H9 (cell line): ENCODE data around the gene MTHFD1L. TPM values are rescaled to one million over a fixed set of nuclear protein-coding genes. Genes with fewer than 3 reads are reported as not detected.

Experiments used
- DNase-seq: peaks from one replicate; pipeline ENCODE4 v3.0.0-alpha.2; 2017
- H2AFZ ChIP-seq: one replicate; pipeline ENCODE4 v1.6.1; 2013; ENCODE audit warnings: mild to moderate bottlenecking, low read length, control low read depth, moderate library complexity
- H2AK5ac ChIP-seq: 2 replicates; pipeline ENCODE4 v1.6.1; 2013; ENCODE audit warnings: low read length, control low read depth, mixed read lengths; ENCODE audit not compliant: insufficient read length
- H2BK120ac ChIP-seq: one replicate; pipeline ENCODE4 v1.6.1; 2013; ENCODE audit warnings: low read depth, mild to moderate bottlenecking, low read length, control low read depth, inconsistent platforms; ENCODE audit not compliant: poor library complexity, severe bottlenecking
- H2BK12ac ChIP-seq: 2 replicates; pipeline ENCODE4 v1.6.1; 2013; ENCODE audit warnings: low read length, control low read depth, mixed read lengths, low read depth; ENCODE audit not compliant: insufficient read length
- H2BK15ac ChIP-seq: 2 replicates; pipeline ENCODE4 v1.6.1; 2013; ENCODE audit warnings: low read depth, low read length, control low read depth
- H2BK20ac ChIP-seq: one replicate; pipeline ENCODE4 v1.6.1; 2013; ENCODE audit warnings: low read depth, mild to moderate bottlenecking, low read length, control low read depth, inconsistent platforms; ENCODE audit not compliant: poor library complexity, severe bottlenecking
- H2BK5ac ChIP-seq: 2 replicates; pipeline ENCODE4 v1.6.1; 2013; ENCODE audit warnings: low read length, control low read depth, mixed read lengths; ENCODE audit not compliant: insufficient read length
- H3K14ac ChIP-seq: 2 replicates; pipeline ENCODE4 v1.6.1; 2013; ENCODE audit warnings: low read length, control low read depth; ENCODE audit not compliant: insufficient read depth
- H3K18ac ChIP-seq: 2 replicates; pipeline ENCODE4 v1.6.1; 2013; ENCODE audit warnings: low read depth, mild to moderate bottlenecking, mixed read lengths, low read length, control low read depth; ENCODE audit not compliant: insufficient read length
- H3K23ac ChIP-seq: 2 replicates; pipeline ENCODE4 v1.6.1; 2013; ENCODE audit warnings: low read length, control low read depth, mixed read lengths, low read depth; ENCODE audit not compliant: insufficient read length
- H3K23me2 ChIP-seq: 2 replicates; pipeline ENCODE4 v1.6.1; 2013; ENCODE audit warnings: low read depth, mild to moderate bottlenecking, mixed read lengths, low read length, control low read depth; ENCODE audit not compliant: insufficient read length, poor library complexity, severe bottlenecking
- H3K27ac ChIP-seq: 2 replicates; pipeline ENCODE4 v1.5.1; 2013; ENCODE audit warnings: low read length, control low read depth, mixed read lengths, low read depth; ENCODE audit not compliant: insufficient read length
- H3K27me3 ChIP-seq: 2 replicates; pipeline ENCODE4 v1.6.1; 2013; ENCODE audit warnings: low read length, control low read depth, inconsistent platforms; ENCODE audit not compliant: insufficient read depth
- H3K4ac ChIP-seq: 2 replicates; pipeline ENCODE4 v1.6.1; 2013; ENCODE audit warnings: low read depth, mild to moderate bottlenecking, control low read depth, inconsistent platforms, low read length, moderate library complexity
- H3K4me1 ChIP-seq: 2 replicates; pipeline ENCODE4 v1.6.1; 2013; ENCODE audit warnings: low read length, control low read depth, inconsistent platforms; ENCODE audit not compliant: insufficient read depth
- H3K4me2 ChIP-seq: 2 replicates; pipeline ENCODE4 v1.6.1; 2013; ENCODE audit warnings: low read length, control low read depth, mixed read lengths; ENCODE audit not compliant: insufficient read length, insufficient read depth
- H3K56ac ChIP-seq: 2 replicates; pipeline ENCODE4 v1.6.1; 2013; ENCODE audit warnings: low read depth, mild to moderate bottlenecking, mixed read lengths, low read length, control low read depth; ENCODE audit not compliant: insufficient read length
- H3K79me1 ChIP-seq: 2 replicates; pipeline ENCODE4 v1.6.1; 2013; ENCODE audit warnings: low read depth, mild to moderate bottlenecking, moderate library complexity, low read length, control low read depth, inconsistent platforms; ENCODE audit not compliant: insufficient read depth, poor library complexity, severe bottlenecking
- H3K79me2 ChIP-seq: 2 replicates; pipeline ENCODE4 v1.6.1; 2013; ENCODE audit warnings: low read length, control low read depth, inconsistent platforms; ENCODE audit not compliant: insufficient read depth
- H3K9ac ChIP-seq: 2 replicates; pipeline ENCODE4 v1.6.1; 2013; ENCODE audit warnings: low read length, control low read depth, mixed read lengths; ENCODE audit not compliant: insufficient read length; ENCODE audit errors: extremely low read depth
- H3K9me3 ChIP-seq: one replicate; pipeline ENCODE4 v1.6.1; 2013; ENCODE audit warnings: low read depth, low read length, inconsistent platforms; ENCODE audit not compliant: control insufficient read depth
- H3T11ph ChIP-seq: one replicate; pipeline ENCODE4 v1.6.1; 2013; ENCODE audit warnings: mild to moderate bottlenecking, low read length, control low read depth, inconsistent platforms
- H4K20me1 ChIP-seq: one replicate; pipeline ENCODE4 v1.6.1; 2013; ENCODE audit not compliant: control insufficient read depth, insufficient read length, insufficient read depth
- H4K5ac ChIP-seq: 2 replicates; pipeline ENCODE4 v1.6.1; 2013; ENCODE audit warnings: low read depth, mild to moderate bottlenecking, mixed read lengths, low read length, control low read depth; ENCODE audit not compliant: insufficient read length
- H4K8ac ChIP-seq: replicated peaks from 2 replicates; pipeline ENCODE4 v1.6.1; 2013; ENCODE audit warnings: low read length, control low read depth, mixed read lengths, low read depth; ENCODE audit not compliant: insufficient read length
- H4K91ac ChIP-seq: 2 replicates; pipeline ENCODE4 v1.6.1; 2013; ENCODE audit warnings: low read depth, mild to moderate bottlenecking, moderate library complexity, mixed read lengths, low read length, control low read depth; ENCODE audit not compliant: insufficient read length
- H3K27ac Mint-ChIP-seq, 3 experiments: 2 replicates in 2 of 3; 3 replicates in 1 of 3; pipeline ENCODE4 v1.8.0; 2020 to 2021; ENCODE audit warnings: mixed read lengths in 3 of 3, mild to moderate bottlenecking in 1 of 3, moderate library complexity in 1 of 3
- H3K27me3 Mint-ChIP-seq: 2 replicates; pipeline ENCODE4 v1.8.0; 2021; ENCODE audit warnings: low read depth, mild to moderate bottlenecking, moderate library complexity, mixed read lengths
- H3K36me3 Mint-ChIP-seq, 3 experiments: 2 replicates in 2 of 3; 3 replicates in 1 of 3; pipeline ENCODE4 v1.8.0; 2020 to 2021; ENCODE audit warnings: low read depth in 3 of 3, mixed read lengths in 3 of 3; ENCODE audit not compliant: insufficient read depth in 1 of 3
- H3K4me1 Mint-ChIP-seq, 2 experiments: 2 replicates each; pipeline ENCODE4 v1.8.0; 2020; ENCODE audit warnings: mixed read lengths in 2 of 2
- H3K4me3 Mint-ChIP-seq, 2 experiments: 2 replicates in 1 of 2; 3 replicates in 1 of 2; pipeline ENCODE4 v1.8.0; 2020 to 2021; ENCODE audit warnings: mild to moderate bottlenecking in 2 of 2, mixed read lengths in 2 of 2, moderate library complexity in 1 of 2
- H3K9me3 Mint-ChIP-seq, 2 experiments: 2 replicates in 1 of 2; 3 replicates in 1 of 2; pipeline ENCODE4 v1.8.0; 2020; ENCODE audit warnings: mild to moderate bottlenecking in 2 of 2, mixed read lengths in 2 of 2, moderate library complexity in 1 of 2
- CTCF ChIP-seq: fragments of 200-600 bp; sonication (generic); conservative IDR thresholded peaks from 3 replicates; pipeline ENCODE4 v1.8.0; 2021; ENCODE audit warnings: antibody characterized with exemption, mild to moderate bottlenecking
- WGBS: extraction: QIAGEN DNeasy Blood & Tissue Kit; methylation state at CpG from one replicate; pipeline ENCODE4 v1.1.7; 2013; ENCODE audit warnings: missing lambda C conversion rate, low lambda C conversion rate, mixed read lengths; ENCODE audit not compliant: insufficient read length; ENCODE audit errors: extremely low coverage; 5-methylcytosine and 5-hydroxymethylcytosine counted together
- total RNA-seq: library from RNA; stranded (reverse); gene quantifications from 2 replicates; pipeline ENCODE4 v1.2.1, GENCODE V29; 2021

Gene MTHFD1L
- total RNA-seq, 1 experiment from 2014 or later, result 90.2 TPM

- no peak overlapping the region for H2BK15ac ChIP-seq
- H3K4me1 Mint-ChIP-seq, result peaks cover 35 to 36% of the 10 kb centered on the region in 2 experiments
Observed at GRCh38 chr6:151131324-151132007, 266.0 kb downstream of the MTHFD1L start.

More at GRCh38 chr6:151131324-151132007, 266.0 kb downstream of the MTHFD1L start:
- Histone ChIP-seq H3K18ac (no peak overlapping the region), H3T11ph (no peak overlapping the region), H3K27ac (no peak overlapping the region), H3K4me1 (peaks cover 2% of the 10 kb centered on the region; the same call in 1 of the 2 replicates), H3K79me2 (no peaks in the 10 kb centered on the region), H4K91ac (no peak overlapping the region), H2BK20ac (no peak overlapping the region), H3K4me2 (no peak overlapping the region), H4K20me1 (no peaks in the 10 kb centered on the region), H3K23me2 (no peaks in the 10 kb centered on the region), H3K23ac (no peak overlapping the region), H2AFZ (no peak overlapping the region), H3K9ac (no peak overlapping the region), H3K79me1 (no peaks in the 10 kb centered on the region), H2BK5ac (no peak overlapping the region), H4K8ac (no peak overlapping the region), H3K4ac (no peak overlapping the region), H2AK5ac (no peak overlapping the region), H3K14ac (no peak overlapping the region), H3K27me3 (no peaks in the 10 kb centered on the region), H2BK120ac (no peak overlapping the region), H3K9me3 (no peaks in the 10 kb centered on the region), H3K56ac (no peak overlapping the region), H4K5ac (no peak overlapping the region), H2BK12ac (no peak overlapping the region)
- Mint-ChIP-seq H3K9me3 (peaks cover 16 to 19% of the 10 kb centered on the region in 2 experiments; a peak in 4 of 5 replicates), H3K36me3 (peaks cover 0 to 28% (median 5%) of the 10 kb centered on the region in 3 experiments; a peak in 4 of 7 replicates), H3K27me3 (peaks cover 8% of the 10 kb centered on the region), H3K27ac (no peak overlapping the region), H3K4me3 (no peak overlapping the region)
- WGBS, result no CpG with 5 or more reads among the region's 3 CpGs
- TF ChIP-seq CTCF, result no peak
- DNase-seq, result no peak
